Calu3 (cell line): ENCODE measurements around the gene CHST6. TPM values are rescaled to one million over a fixed set of nuclear protein-coding genes. Genes with fewer than 3 reads are reported as not detected.
"Not testable (repeated sequence)": the region's sequence is repeated elsewhere in the genome, so short reads cannot be mapped to it uniquely, and the experiment has no call there.

Experiments used
- BruUV-seq: library from RNA; stranded (reverse); fragments of 400-500 nt; replicated peaks from 2 replicates; lab custom pipeline; 2021; lab: Mats Ljungman, UMichigan
- CTCF ChIA-PET: fragments of 300-600 bp; sonication (Branson Sonifier 250); formaldehyde crosslinking; loops from one replicate; lab custom pipeline; 2022; ENCODE audit warnings: antibody characterized with exemption; lab: Charles Lee
- DNase-seq: peaks from one replicate; pipeline ENCODE4 v3.0.0; 2022
- H3K27ac Mint-ChIP-seq: one replicate; pipeline ENCODE4 v1.8.0; 2022; ENCODE audit warnings: mixed read lengths; ENCODE audit not compliant: unreplicated experiment
- H3K27me3 Mint-ChIP-seq: one replicate; pipeline ENCODE4 v1.8.0; 2022; ENCODE audit warnings: mixed read lengths; ENCODE audit not compliant: unreplicated experiment
- H3K36me3 Mint-ChIP-seq: one replicate; pipeline ENCODE4 v1.8.0; 2022; ENCODE audit warnings: mild to moderate bottlenecking, moderate library complexity, mixed read lengths; ENCODE audit not compliant: insufficient read depth, unreplicated experiment
- H3K4me1 Mint-ChIP-seq: one replicate; pipeline ENCODE4 v1.8.0; 2022; ENCODE audit warnings: mild to moderate bottlenecking, low read depth, mixed read lengths; ENCODE audit not compliant: unreplicated experiment
- H3K4me3 Mint-ChIP-seq: one replicate; pipeline ENCODE4 v1.8.0; 2022; ENCODE audit warnings: mild to moderate bottlenecking, low read depth, moderate library complexity, mixed read lengths; ENCODE audit not compliant: unreplicated experiment
- H3K9me3 Mint-ChIP-seq: one replicate; pipeline ENCODE4 v1.8.0; 2022; ENCODE audit warnings: low read depth, mixed read lengths; ENCODE audit not compliant: unreplicated experiment
- intact Hi-C: fragments of 100-400 bp; cut with micrococcal nuclease; formaldehyde crosslinking; loops from one replicate; pipeline ENCODE4 v1.10.0; 2022; ENCODE audit not compliant: unreplicated experiment
- total RNA-seq: library from RNA; stranded (reverse); gene quantifications from 2 replicates; pipeline ENCODE4 v1.2.3, GENCODE V29; 2022
- TF ChIP-seq, protein P1 (sequence below): fragments of 200-600 bp; IDR thresholded peaks from one replicate; pipeline ENCODE4 v1.8.0; 2022; ENCODE audit warnings: antibody characterized with exemption; ENCODE audit not compliant: unreplicated experiment

CHST6 gene
- total RNA-seq, 1 experiment from 2014 or later = 4.3 TPM

DNA sequence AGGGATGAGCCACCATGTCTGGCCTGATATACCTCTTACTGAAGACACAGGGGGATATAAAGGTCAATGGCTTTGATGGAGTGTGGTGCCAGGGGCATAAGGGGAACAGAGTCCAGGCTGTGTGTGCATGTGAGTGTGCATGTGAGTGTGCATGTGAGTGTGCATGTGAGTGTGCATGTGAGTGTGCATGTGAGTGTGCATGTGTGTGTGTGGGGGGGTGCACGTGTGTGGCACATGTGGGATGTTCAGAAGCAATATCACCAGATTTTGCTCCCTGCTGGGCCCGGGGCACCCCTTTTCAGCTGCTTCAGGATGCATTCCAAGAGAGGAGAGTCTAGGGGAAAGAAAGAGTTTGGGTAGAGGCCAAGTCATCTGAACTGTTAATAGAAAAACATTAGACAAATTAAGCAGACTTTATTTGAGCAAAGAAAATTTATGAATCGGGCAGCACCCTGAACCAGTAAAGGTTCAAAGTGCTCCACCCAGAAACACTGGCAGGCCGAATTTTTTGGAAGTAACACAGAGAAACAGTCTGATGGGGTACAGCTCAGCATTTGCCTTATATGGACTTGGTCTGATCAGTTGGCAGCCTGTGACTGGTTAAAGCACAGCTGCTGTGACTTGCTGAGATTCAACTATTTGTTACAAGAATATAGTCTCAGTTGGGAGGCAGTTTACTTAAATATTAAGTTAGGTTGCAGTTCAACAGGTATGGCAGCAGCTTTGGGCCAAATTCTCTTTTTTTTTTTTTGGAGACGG lies 31.0 kb upstream of the CHST6 start:
- no peak for DNase-seq
- H3K4me3 Mint-ChIP-seq = no peak overlapping the region
- no TSS peak for BruUV-seq
- no peaks in the 10 kb centered on the region for H3K9me3 Mint-ChIP-seq
- TF ChIP-seq, protein P1, sequence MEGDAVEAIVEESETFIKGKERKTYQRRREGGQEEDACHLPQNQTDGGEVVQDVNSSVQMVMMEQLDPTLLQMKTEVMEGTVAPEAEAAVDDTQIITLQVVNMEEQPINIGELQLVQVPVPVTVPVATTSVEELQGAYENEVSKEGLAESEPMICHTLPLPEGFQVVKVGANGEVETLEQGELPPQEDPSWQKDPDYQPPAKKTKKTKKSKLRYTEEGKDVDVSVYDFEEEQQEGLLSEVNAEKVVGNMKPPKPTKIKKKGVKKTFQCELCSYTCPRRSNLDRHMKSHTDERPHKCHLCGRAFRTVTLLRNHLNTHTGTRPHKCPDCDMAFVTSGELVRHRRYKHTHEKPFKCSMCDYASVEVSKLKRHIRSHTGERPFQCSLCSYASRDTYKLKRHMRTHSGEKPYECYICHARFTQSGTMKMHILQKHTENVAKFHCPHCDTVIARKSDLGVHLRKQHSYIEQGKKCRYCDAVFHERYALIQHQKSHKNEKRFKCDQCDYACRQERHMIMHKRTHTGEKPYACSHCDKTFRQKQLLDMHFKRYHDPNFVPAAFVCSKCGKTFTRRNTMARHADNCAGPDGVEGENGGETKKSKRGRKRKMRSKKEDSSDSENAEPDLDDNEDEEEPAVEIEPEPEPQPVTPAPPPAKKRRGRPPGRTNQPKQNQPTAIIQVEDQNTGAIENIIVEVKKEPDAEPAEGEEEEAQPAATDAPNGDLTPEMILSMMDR = no peak
- CTCF ChIA-PET = no interaction called here
- no peaks in the 10 kb centered on the region for H3K27me3 Mint-ChIP-seq
- intact Hi-C loops = no loop called here
- H3K4me1 Mint-ChIP-seq = no peaks in the 10 kb centered on the region
- H3K27ac Mint-ChIP-seq = no peak overlapping the region
- no peaks in the 10 kb centered on the region for H3K36me3 Mint-ChIP-seq

DNA sequence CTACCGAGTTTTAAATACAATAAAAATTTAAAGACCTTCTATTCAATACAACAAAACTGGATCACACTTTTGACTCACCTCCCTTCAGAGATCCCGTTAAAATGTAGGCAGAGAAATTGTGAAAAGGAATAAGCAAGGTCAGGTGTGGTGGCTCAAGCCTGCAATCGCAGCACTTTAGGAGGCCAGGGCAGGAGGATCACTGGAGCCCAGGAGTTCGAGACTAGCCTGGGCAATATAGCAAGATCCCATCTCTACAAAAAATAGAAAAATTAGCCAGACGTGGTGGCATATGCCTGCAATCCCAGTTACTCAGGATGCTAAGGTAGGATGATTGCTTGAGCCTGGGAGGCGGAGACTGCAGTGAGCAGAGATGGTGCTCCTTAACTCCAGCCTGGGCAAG lies 23.9 kb upstream of the CHST6 start:
- CTCF ChIA-PET = no interaction called here
- intact Hi-C loops = loop anchor here (5.0 kb wide), 1 partner anchor 38 kb away; the partner anchor contains the start of gene TMEM231

DNA sequence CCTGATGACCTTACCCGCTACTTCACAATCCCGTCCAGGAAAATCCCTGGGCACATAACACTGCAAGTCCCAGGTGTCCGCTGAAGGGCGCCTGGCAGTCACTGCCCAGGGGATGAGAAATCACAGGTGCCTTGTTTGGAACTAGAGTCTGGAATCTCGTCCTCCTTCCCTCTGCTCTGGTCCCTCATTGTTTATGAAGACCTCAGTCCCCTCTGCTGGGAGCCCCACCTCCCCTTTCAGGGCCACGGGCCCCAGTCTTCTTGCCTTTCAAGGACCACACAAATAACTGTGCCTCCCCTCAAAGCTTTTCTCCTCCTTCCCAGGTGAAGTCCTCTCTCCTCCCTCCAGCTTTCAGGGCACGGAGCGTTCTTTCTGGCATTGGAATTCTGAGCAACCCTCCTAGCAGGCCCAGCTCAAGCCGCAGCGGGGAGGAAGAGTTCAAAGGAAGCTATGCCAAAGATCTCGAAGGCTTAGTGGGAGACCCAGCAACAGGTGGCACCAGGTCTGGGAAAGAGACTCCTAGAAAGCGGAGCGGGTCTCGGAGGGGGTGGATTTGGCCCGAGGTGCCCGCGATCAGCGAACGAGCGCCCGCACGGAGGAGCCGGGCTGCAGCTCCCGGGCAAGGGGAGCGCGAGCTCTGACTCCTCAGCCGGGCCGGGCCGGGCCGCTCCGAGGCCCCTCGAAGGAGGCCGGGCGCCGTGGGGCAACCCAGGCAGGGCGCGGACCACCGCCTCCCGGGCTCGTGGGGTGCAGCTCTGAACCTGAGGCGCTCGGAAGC lies 21.1 kb upstream of the CHST6 start:
- Mint-ChIP-seq H3K4me3 (peak overlapping the region; percentile 73), H3K36me3 (peaks cover 24% of the 10 kb centered on the region), H3K27ac (peak overlapping the region; percentile 75), H3K4me1 (peaks cover 16% of the 10 kb centered on the region)
- CTCF ChIA-PET = interaction anchor here (0.7 to 2.0 kb wide), 23 partner anchors 8 to 531 kb away, joined by 3 to 28 read pairs (median 8); partner anchors contain the start of genes ADAT1, CFDP1, CHST6 and TMEM170A
- BruUV-seq = TSS peak; percentile 36
- intact Hi-C loops = loop anchor here (2.0 to 5.0 kb wide), 3 partner anchors 41 to 106 kb away; partner anchors contain the start of genes ADAT1, GABARAPL2 and TMEM231
- not testable (repeated sequence) for H3K27me3 Mint-ChIP-seq, H3K9me3 Mint-ChIP-seq
- DNase-seq = peak; percentile 44

More for the DNA sequence above, 23.9 kb upstream of the CHST6 start:
- peaks cover 24% of the 10 kb centered on the region for H3K36me3 Mint-ChIP-seq
- H3K9me3 Mint-ChIP-seq = no peaks in the 10 kb centered on the region
- TF ChIP-seq, protein P1 = no peak
- no peak overlapping the region for H3K27ac Mint-ChIP-seq
- BruUV-seq = no TSS peak
- H3K4me3 Mint-ChIP-seq = no peak overlapping the region
- no peaks in the 10 kb centered on the region for H3K27me3 Mint-ChIP-seq
- DNase-seq = no peak
- peaks cover 10% of the 10 kb centered on the region for H3K4me1 Mint-ChIP-seq

DNA sequence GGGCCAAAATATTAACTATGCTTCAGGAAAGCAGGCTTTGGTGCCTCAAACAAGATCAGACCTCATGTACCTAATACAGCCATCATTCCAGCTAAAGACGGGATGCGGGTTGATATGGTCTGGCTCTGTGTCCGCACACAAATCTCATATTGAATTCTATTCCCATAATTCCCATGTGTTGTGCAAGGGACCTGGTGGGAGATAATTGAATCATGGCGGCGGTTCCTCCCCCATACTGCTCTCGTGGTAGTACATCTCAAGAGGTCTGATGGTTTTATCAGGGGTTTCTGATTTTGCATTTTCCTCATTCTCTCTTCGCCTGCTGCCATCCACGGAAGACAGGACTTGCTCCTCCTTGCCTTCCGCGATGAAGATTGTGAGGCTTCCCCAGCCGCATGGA lies 19.1 kb upstream of the CHST6 start:
- no peaks in the 10 kb centered on the region for H3K9me3 Mint-ChIP-seq
- CTCF ChIA-PET = interaction anchor here (0.6 kb wide), 1 partner anchor 137 kb away, joined by 4 read pairs; no protein-coding TSS in a partner anchor
- TF ChIP-seq, protein P1 = no peak
- H3K4me1 Mint-ChIP-seq = peaks cover 16% of the 10 kb centered on the region
- no peak overlapping the region for H3K4me3 Mint-ChIP-seq
- H3K36me3 Mint-ChIP-seq = peaks cover 24% of the 10 kb centered on the region
- H3K27me3 Mint-ChIP-seq = no peaks in the 10 kb centered on the region
- no peak for DNase-seq
- no peak overlapping the region for H3K27ac Mint-ChIP-seq
- intact Hi-C loops = no loop called here
- BruUV-seq = no TSS peak
